ENCODE measurements around the gene DEK.
"Not testable (repeated sequence)": the region's sequence is repeated elsewhere in the genome, so short reads cannot be mapped to it uniquely, and the experiment has no call there.

DEK gene, protein sequence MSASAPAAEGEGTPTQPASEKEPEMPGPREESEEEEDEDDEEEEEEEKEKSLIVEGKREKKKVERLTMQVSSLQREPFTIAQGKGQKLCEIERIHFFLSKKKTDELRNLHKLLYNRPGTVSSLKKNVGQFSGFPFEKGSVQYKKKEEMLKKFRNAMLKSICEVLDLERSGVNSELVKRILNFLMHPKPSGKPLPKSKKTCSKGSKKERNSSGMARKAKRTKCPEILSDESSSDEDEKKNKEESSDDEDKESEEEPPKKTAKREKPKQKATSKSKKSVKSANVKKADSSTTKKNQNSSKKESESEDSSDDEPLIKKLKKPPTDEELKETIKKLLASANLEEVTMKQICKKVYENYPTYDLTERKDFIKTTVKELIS

DNA sequence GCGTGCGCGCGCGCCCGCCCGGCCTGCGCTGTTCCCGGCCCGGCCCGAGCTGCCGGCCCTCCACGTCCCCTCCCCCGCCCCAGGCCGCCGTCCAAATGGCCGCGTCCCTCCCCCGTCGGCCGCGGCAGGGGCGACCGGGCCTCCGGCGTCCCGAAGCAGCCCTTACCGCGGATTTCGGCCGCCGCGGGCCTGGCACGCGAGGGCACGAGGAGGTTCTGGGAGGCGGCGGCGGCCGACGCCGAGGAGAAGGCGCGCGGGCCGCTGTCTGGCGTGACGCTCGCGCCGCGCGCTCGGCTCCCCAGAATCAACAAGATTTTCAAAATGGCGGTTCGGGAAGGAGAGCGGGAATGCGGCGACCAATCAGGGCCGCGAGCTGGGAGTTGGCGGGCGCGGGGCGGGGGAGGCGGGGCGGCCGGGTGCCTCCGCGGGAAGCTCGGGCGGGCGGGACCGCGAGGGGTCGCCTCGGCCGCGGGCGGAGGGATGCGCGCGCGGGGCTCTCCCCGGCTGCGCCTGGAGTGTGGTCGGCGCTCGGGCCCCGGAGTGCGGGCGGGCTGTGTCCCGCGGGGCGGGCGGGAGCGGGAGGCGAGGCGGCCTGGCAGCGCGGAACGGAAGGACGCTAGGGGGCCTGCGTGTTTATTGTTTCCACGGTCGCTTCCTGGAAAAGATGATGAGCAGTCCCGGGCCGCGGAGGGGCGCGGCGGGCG lies at the start of gene DEK:
Gene DEK (minus strand): TSS at position 312 of the 704 bp plus-strand sequence. CDS start 543 bp downstream, outside the sequence.
- DNase-seq, result peak; percentile 78

DNA sequence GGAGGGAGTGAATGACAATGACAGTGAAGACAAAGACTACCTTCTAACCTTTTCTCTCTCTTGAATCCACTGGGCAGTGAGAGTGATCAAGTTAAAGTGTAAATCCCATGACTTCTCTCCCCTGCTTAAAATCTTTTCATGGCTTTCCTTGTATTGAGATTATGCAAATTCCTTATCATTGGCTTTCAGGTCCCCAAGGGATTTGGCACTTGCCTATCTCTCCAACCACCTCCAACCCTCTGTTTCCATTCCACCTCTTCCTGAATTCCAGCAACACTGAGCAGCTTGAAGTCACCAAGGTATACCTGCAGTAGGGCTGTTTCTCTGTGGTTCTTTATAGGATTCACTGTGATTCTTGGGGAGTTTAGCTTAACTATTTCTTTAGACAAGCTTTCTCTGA lies 48.0 kb upstream of the DEK start:
- DNase-seq, result no peak

DNA sequence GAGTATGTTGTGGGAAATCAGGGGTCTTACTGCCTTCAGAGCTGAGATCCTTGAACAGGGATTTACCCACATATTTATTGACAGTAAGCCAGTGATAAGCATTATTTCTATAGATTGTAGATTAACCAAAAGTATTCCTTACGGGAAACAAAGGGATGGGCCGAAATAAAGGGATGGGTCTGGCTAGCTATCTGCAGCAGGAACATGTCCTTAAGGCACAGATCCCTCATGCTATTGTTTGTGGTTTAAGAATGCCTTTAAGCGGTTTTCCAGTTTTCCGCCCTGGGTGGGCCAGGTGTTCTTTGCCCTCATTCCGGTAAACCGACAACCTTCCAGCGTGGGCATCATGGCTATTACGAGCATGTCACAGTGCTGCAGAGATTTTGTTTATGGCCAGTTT lies 45.7 kb upstream of the DEK start:
- DNase-seq, result not testable (repeated sequence)

DNA sequence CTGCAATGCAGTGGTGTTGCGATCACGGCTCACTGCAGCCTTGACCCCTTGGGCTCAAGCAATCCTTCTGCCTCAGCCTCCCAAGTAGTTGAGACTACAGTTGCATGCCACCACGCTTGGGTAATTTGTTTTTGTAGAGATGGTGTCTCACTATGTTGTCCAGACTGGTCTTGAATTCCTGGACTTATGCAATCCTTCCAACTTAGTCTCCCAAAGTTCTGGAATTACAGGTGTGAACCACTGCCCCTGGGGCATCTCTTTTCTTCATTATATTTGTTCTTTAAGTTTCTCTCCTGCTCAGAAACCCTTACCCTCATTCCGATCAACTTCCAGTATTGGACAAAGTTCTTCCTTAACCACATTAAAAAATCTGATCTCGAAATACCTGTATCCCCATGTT lies 44.7 kb upstream of the DEK start:
- no peak for DNase-seq

DNA sequence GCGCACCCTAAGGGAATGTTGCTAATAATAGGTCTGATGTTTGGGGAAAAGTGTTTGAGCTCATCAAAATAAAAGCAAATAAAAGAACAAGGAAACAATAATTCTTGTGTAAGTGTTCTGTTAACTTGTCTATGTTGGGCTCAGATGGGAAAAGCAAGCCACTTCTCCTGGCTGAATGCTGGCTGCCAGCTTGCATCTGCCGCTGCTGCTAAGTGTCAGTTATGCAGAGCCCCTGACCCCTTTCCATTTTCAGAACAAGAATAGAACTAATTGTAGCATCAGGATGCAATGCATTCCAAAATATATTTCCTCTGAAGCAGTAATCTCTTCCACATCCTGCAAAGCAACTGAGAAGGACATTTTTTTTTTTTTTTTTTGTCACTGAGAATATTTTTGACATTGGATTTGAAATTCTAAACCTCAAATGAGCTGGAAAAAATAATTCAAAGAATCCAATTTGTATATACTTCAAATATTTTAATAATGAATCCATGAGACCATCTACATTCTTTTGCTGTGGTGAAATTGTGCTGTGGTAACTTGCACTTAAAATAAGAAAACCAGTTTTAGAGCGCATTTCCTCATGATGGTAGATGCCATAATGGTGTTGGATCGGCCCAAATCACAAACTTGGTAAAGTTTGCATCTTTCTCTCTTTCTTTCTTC lies 43.9 kb upstream of the DEK start:
- DNase-seq, result no peak

DNA sequence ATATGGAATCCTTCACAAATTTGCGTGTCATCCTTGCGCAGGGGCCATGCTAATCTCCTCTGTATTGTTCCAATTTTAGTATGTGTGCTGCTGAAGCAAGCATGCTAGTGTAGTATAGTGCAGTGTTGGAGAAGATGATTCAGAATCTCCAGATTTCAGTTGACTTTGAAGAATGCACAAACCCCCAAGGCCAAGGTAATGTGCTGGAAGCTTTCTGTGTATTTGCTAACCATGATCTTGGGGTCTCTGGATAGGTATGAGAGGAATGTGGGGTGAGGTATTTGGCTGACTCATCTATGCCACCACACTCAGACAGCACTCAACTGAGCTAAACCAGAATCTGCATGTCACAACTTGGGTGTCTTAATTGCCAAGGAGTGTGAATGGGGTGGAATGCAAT lies 42.6 kb upstream of the DEK start:
- DNase-seq, result no peak

DNA sequence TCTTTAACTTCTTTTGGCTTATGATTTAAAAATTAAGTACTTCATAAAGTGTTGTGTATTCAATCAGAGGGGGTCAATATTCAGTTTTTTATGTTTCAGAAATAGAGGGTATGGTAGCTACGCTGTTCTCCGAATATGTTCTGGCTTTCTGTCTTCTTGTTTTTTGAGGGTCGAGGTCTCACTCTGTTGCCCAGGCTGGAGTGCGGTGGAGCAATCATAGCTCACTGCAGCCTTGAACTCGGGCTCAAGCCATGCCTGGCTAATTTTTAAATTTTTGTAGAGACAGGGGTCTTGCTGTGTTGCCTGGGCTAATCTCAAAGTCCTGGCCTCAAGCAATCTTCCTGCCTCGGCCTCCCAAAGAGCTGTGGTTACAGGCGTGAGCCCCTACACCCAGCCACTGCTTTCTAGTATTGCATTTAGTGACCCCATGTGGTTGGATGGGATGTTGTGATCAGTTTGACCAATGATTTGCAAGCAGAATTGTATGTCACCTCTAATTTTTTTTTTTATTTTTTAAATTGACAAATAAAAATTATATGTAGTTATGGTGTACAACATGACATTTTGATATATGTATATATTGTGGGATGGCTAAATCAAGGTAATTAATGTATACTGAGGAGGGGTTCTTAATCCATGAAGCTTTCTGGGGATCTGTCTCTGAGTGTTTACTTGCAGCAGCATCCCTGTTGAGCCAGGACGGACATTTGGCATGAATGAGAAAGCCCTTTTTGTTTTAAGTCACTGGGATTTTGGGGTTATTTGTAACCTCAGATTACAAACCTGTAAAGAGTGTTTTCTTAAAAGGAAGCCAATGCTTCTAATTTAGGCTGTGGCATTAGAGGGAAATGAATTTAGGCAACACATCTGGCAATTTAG lies 38.5 kb upstream of the DEK start:
- DNase-seq, result no peak

DNA sequence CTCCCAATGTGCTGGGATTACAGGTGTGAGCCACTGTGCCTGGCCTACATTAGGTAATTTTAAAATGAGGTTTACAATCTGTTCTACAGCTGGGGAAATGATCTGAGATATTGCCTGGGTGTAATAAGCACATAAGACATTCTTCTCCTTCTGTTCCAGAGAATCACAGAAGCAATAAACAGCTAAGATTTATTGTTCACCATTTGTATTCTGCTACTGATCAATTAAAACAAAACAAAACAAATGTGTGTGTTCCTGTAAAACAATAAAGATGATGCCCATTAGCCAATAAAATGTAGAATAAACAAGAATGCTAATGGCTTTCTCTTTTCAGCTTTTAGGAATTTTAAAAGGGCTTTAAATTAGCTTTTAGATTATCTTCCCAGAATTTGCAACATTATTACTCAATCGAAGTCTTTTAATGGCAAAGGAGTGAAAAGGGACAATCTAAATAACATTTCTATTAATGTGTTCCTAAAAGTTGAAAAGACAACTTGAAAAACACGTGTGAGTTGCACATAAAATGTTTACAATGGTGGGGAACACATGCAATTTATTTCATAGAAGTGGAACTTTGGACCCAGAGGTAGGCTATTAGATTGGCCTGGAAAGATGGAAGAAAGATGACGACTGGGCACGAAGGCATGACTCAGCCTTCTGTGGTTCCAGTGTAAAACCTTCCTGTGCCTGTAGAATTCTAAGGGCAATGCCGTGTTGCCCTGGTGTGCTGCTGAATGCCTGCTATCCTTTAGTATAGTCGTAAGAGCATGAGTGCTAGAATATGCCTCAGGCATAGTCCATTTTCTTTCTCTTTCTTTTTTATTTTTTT lies 29.0 kb upstream of the DEK start:
- no peak for DNase-seq

DNA sequence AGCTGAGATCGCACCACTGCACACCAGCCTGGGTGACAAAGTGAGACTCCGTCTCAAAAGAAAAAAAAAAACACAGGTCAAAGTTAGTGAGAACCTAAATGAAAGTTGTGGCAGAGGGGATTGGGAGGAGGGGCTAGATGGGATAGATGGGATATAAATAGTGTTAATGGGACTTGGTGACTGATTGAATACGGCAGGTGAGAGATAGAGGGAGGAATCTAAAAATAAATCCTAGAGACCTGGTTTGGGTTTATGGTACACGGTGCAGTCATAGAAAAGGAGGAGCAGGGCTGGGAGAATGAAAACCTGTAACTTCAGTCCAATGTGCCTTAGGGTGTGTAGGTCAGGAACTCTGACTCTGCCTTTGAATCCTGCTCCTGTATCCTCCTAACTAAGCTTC lies 25.0 kb upstream of the DEK start:
- no peak for DNase-seq

DNA sequence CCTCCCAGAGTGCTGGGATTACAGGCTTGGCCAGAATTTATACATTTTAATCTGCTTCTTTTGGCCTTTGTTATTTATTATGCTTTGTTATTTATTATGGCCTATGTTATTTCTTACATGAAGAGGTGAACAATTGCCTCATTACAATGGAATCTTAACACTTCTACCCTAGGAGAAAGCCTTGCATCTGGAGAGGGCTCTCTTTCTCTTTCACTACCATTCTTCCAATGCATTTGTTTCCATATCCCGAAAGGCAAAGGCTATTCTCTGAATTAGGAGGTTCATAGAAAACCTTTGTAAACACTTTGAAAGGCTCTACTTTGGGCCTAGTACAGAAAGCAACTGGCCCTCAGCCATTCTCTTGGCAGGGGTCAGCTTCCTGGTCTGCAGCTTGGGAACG lies 19.9 kb upstream of the DEK start:
- DNase-seq, result no peak

DNA sequence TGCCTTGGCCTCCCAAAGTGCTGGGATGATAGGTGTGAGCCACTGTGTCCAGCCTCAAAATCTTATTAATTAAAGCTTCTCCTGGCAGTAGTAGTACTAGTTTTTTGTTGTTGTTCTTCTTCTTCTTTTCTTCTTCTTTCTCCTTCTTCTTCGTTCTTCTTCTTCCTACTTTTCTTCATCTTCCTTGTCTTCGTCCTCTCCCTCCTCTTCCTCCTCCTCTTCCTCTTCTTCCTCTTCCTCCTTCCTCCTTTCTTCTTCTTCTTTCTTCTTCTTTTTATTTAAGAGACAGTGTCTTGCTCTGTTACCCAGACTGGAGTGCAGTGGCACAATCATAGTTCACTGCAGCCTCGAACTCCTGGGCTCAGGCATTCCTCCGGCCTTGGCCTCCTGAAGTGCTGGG lies 17.2 kb upstream of the DEK start:
- DNase-seq, result no peak

DNA sequence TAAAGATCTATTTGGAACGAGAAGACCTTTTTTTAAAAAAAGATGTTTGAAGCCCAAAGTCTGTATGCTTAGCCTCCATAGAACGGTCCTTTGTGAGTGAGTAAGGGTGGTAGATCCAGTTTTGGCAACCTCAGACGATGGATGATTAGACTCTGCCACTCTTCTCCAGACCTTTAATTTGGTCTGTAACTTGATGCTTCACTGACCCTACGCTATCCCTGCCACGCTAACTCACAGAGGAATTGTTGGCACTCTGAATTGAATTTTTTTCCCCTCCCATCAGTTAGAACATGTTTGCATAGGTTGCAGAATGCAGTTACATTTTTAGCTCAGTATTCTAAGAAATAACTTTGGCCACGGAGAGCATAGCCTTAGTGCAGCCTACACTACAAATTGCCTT lies 15.8 kb upstream of the DEK start:
- DNase-seq, result peak; percentile 94

DNA sequence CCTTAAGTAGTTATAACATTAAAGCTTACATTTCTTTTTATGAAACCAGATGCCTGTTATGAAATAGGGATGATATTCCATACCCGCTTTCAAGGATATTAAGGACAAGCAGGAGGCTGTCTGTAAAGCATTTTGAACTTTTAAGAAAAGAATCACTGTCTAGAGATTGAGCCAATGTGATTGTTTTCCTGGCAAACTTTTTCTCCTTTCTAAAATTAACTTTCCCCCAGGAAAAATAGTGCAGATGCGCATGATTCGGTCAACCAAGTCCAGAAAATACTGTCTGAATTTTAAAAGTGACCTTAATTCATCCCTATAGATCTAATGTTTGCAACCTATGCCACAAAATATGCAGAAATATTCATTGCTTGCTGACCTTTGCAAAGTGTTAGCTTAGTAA lies 15.1 kb upstream of the DEK start:
- DNase-seq, result no peak

DNA sequence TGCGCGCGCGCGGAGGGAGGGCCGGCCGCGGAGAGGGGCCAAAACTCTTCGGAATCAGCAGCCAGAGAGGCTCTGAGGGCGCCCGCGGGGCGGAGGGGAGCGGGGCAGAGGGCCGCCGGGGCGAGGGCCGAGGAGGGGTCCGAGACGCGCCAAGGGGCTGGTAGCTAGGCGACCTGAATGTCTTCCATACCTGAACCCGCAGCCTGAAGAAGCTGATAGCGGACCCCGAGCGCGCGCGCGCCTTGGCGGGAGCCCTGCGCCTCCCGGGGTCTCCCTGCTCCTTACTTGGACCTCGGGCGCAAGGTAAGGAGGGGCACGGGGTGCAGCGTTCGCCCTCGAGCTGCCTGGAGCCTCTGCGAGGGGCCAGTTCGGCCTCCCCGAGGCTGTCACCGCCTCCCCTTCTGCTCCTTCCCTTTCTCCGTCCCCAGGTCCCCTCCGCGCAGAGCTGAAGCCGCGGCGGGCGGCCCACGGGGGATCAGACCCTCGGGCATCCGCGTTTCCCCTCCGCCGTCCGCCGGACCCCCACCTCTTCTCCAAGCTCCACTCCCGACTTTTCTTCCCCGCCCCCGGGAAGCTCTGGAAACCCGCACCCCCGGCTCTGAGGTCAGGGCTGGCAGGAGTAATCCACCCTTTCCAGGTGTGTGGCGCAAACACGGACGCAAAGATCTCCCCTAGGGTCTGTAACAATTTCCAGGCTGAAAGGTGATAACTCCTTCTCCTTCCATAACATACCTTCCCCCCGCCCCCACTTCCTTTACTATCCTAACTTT lies 13.1 kb upstream of the DEK start:
- DNase-seq, result no peak

DNA sequence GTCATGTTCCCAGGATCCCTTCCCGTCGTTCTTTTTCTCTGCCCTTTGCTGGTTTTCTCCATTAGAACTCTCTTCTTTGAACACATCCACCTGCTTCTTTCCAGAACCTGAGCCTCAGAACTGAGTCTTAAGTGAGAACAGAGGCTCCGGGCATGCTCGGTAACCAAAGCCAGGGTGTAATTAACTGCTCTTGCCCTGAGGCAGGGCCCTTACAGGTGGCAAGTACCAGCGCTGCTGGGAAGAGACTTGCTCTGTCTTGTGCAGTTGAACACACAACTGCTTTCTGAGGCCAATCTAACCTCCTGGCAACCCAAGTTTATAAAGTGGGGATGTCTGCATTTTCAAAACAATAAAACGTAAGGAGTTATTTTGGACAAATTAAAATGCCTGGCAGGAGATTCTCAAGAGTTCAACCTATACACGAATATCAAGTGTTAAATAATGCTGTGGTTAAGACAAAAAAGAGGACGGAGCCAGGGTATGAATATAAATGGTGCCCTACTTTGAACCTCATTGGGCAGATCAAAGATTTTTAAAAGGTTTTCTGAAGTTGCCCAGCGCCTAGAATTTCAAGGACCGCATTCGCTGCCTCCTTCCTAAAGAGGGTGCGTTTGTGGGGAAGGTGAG lies 12.4 kb upstream of the DEK start:
- DNase-seq, result no peak

DNA sequence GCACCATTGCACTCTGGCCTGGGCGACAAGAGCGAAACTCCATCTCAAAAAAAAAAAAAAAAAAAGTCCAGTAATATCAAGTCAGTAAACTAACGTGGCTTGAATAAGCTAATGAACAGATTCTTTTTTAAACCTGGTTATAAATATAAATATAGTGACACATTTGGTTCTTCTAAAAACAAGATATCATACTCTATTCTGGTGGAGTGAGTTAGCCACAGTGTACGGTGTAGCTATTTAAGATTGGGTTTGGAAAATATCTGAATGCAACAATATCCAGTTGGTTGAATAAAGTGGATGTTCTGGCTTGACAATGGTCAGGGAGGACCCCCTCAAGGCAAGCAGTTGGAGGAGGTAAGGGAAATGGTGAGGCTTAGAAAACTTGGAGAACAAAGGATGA lies 5.9 kb upstream of the DEK start:
- DNase-seq, result no peak

DNA sequence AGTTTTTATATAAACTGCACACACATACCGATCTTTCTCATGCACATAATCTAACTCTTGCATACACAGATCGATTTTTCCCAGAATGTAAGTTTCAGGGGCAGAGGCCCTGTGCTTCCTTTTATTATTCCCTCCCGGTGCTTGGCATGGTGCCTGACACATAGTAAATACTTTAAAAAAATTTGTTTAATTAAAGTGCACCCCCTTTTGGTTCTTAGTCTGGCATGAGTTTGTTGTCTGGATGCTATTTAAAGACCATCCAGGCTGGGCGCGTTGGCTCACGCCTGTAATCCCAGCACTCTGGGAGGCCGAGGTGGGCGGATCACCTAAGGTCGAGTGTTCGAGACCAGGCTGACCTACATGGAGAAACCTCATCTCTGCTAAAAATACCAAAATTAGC lies 5.4 kb upstream of the DEK start:
- no peak for DNase-seq

DNA sequence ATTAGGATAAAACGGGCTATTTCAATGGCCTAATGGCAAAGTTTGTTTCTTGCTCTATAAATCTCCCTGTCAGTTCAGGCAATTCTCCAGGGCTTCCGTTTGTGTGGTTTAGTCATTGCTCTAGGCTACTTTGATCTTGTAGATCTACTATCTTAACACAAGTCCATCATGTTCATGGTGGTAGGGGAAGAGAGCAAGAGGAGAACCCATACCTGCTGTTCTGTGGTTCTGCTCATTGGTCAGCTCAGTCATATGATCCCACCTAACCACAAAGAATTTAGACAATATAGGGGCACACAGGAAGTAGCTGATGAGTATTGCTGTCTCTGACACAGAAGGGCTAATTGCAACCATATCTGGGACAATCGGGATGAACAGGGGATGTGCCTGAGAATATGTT lies 4.9 kb upstream of the DEK start:
- no peak for DNase-seq

DNA sequence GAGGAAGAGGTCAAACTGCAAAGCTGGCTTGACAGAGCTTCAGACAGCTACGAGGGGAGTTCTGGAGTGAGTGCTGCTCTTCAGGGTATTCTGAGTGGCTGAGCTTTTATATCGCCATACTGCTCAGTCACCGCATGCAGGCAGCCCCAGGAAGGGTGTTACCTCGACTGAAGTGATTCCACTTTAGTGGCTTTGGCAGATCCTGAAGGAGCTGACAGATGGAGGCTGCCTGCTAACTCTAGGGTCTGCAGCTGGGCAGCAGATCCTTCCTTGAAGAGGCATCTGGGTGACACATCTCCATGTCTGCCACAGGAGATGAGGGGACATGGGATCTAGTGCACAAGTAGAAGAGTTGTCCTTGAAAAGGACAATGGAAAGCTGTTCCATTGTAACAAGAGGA lies 3.7 kb upstream of the DEK start:
- DNase-seq, result no peak

DNA sequence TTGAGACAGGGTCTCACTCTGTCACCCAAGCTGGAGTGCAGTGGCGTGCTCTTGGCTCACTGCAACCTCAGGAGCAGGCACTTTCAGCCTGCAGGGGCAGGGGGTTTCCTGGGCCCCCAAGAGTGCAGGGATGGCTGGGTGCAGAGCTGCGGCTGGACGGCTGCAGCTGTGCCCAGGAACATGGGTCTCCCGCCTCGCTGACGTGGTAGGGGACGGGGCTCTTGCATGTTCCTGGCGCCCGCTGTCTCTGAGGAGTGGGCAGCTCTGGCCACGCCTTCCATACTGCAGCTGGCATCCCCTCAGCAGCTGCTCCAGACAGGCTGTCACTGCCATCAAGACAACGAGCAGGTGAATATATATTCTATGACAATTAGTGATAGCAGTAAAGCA lies 2.2 kb upstream of the DEK start:
- DNase-seq, result no peak

All from NCI-H446 treated with DMSO at 0.1 percent for 48 hours (cell line).